GM12878 (cell line): ENCODE data around the gene ZNF385D. TPM values are rescaled to one million over a fixed set of nuclear protein-coding genes. Genes with fewer than 3 reads are reported as not detected.

Source experiments
- ATAC-seq: fragments of 200-7000 bp; cut with Tn5 transposase; 3 replicates; pipeline ENCODE4 v1.9.1; 2020; ENCODE audit warnings: mild to moderate bottlenecking, moderate library complexity
- BruUV-seq: library from RNA; stranded (reverse); fragments of 400-500 nt; replicated peaks from 2 replicates; lab custom pipeline; 2021; lab: Mats Ljungman, UMichigan
- CTCF ChIA-PET: fragments of 300-600 bp; sonication (Branson Sonifier 250); formaldehyde crosslinking; extraction: SDS; loops from one replicate; lab custom pipeline; 2021; ENCODE audit warnings: inconsistent platforms; lab: Yijun Ruan, JAX
- POLR2A ChIA-PET: fragments of 350-600 bp; formaldehyde crosslinking; extraction: SDS; loops from one replicate; lab custom pipeline; 2021; ENCODE audit warnings: inconsistent platforms; lab: Charles Lee
- RAD21 ChIA-PET: fragments of 300-600 bp; sonication (Branson Sonifier 250); formaldehyde crosslinking; loops from one replicate; lab custom pipeline; 2023; ENCODE audit warnings: antibody characterized with exemption; ENCODE audit not compliant: unreplicated experiment; lab: Charles Lee
- SMC1A ChIA-PET: fragments of 300-600 bp; sonication (Branson Sonifier 250); formaldehyde crosslinking; loops from one replicate; lab custom pipeline; 2023; ENCODE audit not compliant: unreplicated experiment, uncharacterized antibody; lab: Charles Lee
- DNase-seq: peaks from one replicate; pipeline ENCODE4 v3.0.0-alpha.2; 2011; ENCODE audit warnings: low read depth, low spot score
- FAIRE-seq: peaks from 3 replicates; lab custom pipeline; 2011; peaks lifted over from hg19 to GRCh38; lab: Jason Lieb, UNC
- H2AFZ ChIP-seq: 2 replicates; pipeline ENCODE4 v1.6.0; 2011; ENCODE audit warnings: low read depth, low read length, control low read depth; ENCODE audit not compliant: control insufficient read depth
- H3K27ac ChIP-seq: 2 replicates; pipeline ENCODE4 v1.5.1; 2011; ENCODE audit warnings: control low read depth; ENCODE audit not compliant: control insufficient read depth, insufficient read depth
- H3K27me3 ChIP-seq, 2 experiments: replicated peaks in 1 of 2; 2 replicates each; pipeline versions ENCODE4 v1.6.0 to v1.6.1; 2011; ENCODE audit warnings: low read length in 1 of 2; ENCODE audit not compliant: control insufficient read depth in 2 of 2, insufficient read depth in 2 of 2
- H3K36me3 ChIP-seq, 2 experiments: 2 replicates each; pipeline ENCODE4 v1.5.1; 2011; ENCODE audit warnings: low read length in 1 of 2; ENCODE audit not compliant: control insufficient read depth in 2 of 2, insufficient read depth in 2 of 2
- H3K4me1 ChIP-seq: 2 replicates; pipeline ENCODE4 v1.6.1; 2011; ENCODE audit warnings: mild to moderate bottlenecking, low read length, moderate library complexity, mixed read lengths; ENCODE audit not compliant: control insufficient read depth, insufficient read depth
- H3K4me2 ChIP-seq: 2 replicates; pipeline ENCODE4 v1.6.0; 2011; ENCODE audit warnings: control low read depth; ENCODE audit not compliant: control insufficient read depth, insufficient read depth
- H3K4me3 ChIP-seq: fragments of 200-600 bp; sonication (generic); 2 replicates; pipeline ENCODE4 v1.5.1; 2016
- H3K79me2 ChIP-seq: 2 replicates; pipeline ENCODE4 v1.6.0; 2011; ENCODE audit warnings: low read length; ENCODE audit not compliant: control insufficient read depth, insufficient read depth
- H3K9ac ChIP-seq: 2 replicates; pipeline ENCODE4 v1.8.0; 2011; ENCODE audit warnings: low read length, control low read depth, mixed read lengths; ENCODE audit not compliant: control insufficient read depth, insufficient read depth
- H3K9me3 ChIP-seq: replicated peaks from 3 replicates; pipeline ENCODE4 v1.5.1; 2011; ENCODE audit warnings: mild to moderate bottlenecking, low read length; ENCODE audit not compliant: control insufficient read depth, insufficient read depth
- H4K20me1 ChIP-seq: 2 replicates; pipeline ENCODE4 v1.6.0; 2011; ENCODE audit not compliant: control insufficient read depth, insufficient read depth
- CBX5 ChIP-seq: sonication (generic); IDR thresholded peaks from 2 replicates; pipeline ENCODE4 v1.6.1; 2016; ENCODE audit warnings: low read depth, moderate library complexity, mild to moderate bottlenecking, inconsistent platforms
- EED ChIP-seq: sonication (generic); IDR thresholded peaks from 2 replicates; pipeline ENCODE4 v1.6.1; 2016; ENCODE audit warnings: antibody characterized with exemption, low read depth
- NFXL1 ChIP-seq: fragments of 450-650 bp; IDR thresholded peaks from 2 replicates; pipeline ENCODE4 v1.6.1; 2017; ENCODE audit warnings: antibody characterized with exemption, mild to moderate bottlenecking, borderline replicate concordance
- PBX3 ChIP-seq: IDR thresholded peaks from 2 replicates; pipeline ENCODE4 v1.6.1; 2011; ENCODE audit warnings: mild to moderate bottlenecking, low read depth, low read length, moderate library complexity; ENCODE audit not compliant: insufficient replicate concordance
- SIN3A ChIP-seq: IDR thresholded peaks from 2 replicates; pipeline ENCODE4 v1.6.1; 2012; ENCODE audit warnings: low read depth, low read length, improper control_type of control experiment
- ZNF207 ChIP-seq: fragments of 450-650 bp; IDR thresholded peaks from 2 replicates; pipeline ENCODE4 v1.6.1; 2014; ENCODE audit warnings: antibody characterized with exemption, mild to moderate bottlenecking, borderline replicate concordance
- WGBS: methylation state at CpG from one replicate; pipeline ENCODE4 v1.1.6; 2016; ENCODE audit warnings: low lambda C conversion rate; ENCODE audit not compliant: insufficient replicate concordance, insufficient coverage; ENCODE audit errors: missing lambda C conversion rate; 5-methylcytosine and 5-hydroxymethylcytosine counted together
- in situ Hi-C: fragments of 300-500 bp; cut with MboI; formaldehyde crosslinking; loops from 9 replicates; pipeline ENCODE4 v1.14.3; 2018; ENCODE audit warnings: mixed read lengths
- intact Hi-C: fragments of 100-400 bp; cut with micrococcal nuclease; formaldehyde crosslinking; loops from one replicate; pipeline ENCODE4 v1.14.2; 2022; ENCODE audit not compliant: unreplicated experiment
- polyA plus RNA-seq, 11 experiments: library from polyadenylated mRNA; depleted of rRNA in 4 of 11; unstranded in 6 of 11; stranded (reverse) in 5 of 11; fragments of >200 nt; fragmentation: Nextera tagmentation in 4 of 11; fragmentation: Illumina TruSeq in 1 of 11; extraction: Ambion mirVana in 4 of 11; extraction: Trizol in 1 of 11; gene quantifications; 1 replicate in 1 of 11; 2 replicates in 10 of 11; pipeline versions ENCODE4 v1.2.1 to v1.2.3, GENCODE V29; 2011 to 2016; ENCODE audit warnings: inconsistent platforms in 2 of 11, missing spikeins in 2 of 11, low read depth in 1 of 11
- total RNA-seq, 4 experiments: library from RNA; depleted of rRNA in 3 of 4; stranded (reverse); fragments of >200 nt in 3 of 4; fragmentation: Illumina TruSeq in 1 of 4; extraction: Trizol in 1 of 4; gene quantifications; 2 replicates each; pipeline versions ENCODE4 v1.2.1 to v1.2.3, GENCODE V29; 2013 to 2021
- TF ChIP-seq, protein P1 (sequence below): IDR thresholded peaks from 2 replicates; pipeline ENCODE4 v1.6.1; 2012; ENCODE audit warnings: low read depth, low read length, improper control_type of control experiment

ZNF385D gene
- total and polyA plus RNA-seq, 10 of the 15 experiments (the other 5 are each of a cell fraction or from before 2014, with no cell fraction given): 0.01 to 0.62 (median 0.18) TPM; not detected in 5

GRCh38 chr3:21664996-21665395 lies 86.0 kb downstream of the ZNF385D start:
- no peaks in the 10 kb centered on the region for H3K27me3 ChIP-seq
- POLR2A ChIA-PET: no interaction called here
- no peaks in the 10 kb centered on the region for H3K36me3 ChIP-seq
- in situ Hi-C loops: no loop called here
- no peaks in the 10 kb centered on the region for H3K4me1 ChIP-seq
- SMC1A ChIA-PET: no interaction called here
- no TSS peak for BruUV-seq
- WGBS: 32% methylated on average over 3 of the region's 3 CpGs
- DNase-seq: no peak
- CTCF ChIA-PET: no interaction called here
- no peak overlapping the region for H3K27ac ChIP-seq
- H3K79me2 ChIP-seq: no peaks in the 10 kb centered on the region
- no peaks in the 10 kb centered on the region for H3K9me3 ChIP-seq
- no peak overlapping the region for H3K4me2 ChIP-seq
- FAIRE-seq: no peak
- TF ChIP-seq, protein P1, sequence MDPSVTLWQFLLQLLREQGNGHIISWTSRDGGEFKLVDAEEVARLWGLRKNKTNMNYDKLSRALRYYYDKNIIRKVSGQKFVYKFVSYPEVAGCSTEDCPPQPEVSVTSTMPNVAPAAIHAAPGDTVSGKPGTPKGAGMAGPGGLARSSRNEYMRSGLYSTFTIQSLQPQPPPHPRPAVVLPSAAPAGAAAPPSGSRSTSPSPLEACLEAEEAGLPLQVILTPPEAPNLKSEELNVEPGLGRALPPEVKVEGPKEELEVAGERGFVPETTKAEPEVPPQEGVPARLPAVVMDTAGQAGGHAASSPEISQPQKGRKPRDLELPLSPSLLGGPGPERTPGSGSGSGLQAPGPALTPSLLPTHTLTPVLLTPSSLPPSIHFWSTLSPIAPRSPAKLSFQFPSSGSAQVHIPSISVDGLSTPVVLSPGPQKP: no peak
- TF ChIP-seq EED (no peak), SIN3A (no peak), PBX3 (no peak), CBX5 (no peak), ZNF207 (no peak), NFXL1 (no peak)
- TF ChIP-seq, all 136 proteins: peak for 0
- RAD21 ChIA-PET: no interaction called here
- H2AFZ ChIP-seq: no peak overlapping the region
- H3K4me3 ChIP-seq: no peak overlapping the region
- no peak for ATAC-seq
- intact Hi-C loops: no loop called here
- no peaks in the 10 kb centered on the region for H4K20me1 ChIP-seq
- no peak overlapping the region for H3K9ac ChIP-seq
